ENCODE results near the gene EIF4G3. TPM values are rescaled to one million over a fixed set of nuclear protein-coding genes. Genes with fewer than 3 reads are reported as not detected.

Gene EIF4G3
- total RNA-seq, 1 experiment from 2014 or later, result 72.0 TPM

- H3K4me1 ChIP-seq (ENCODE audit: insufficient read depth, low read length), result no peaks in the 10 kb centered on the region
- no peak overlapping the region for H3K4me3 Mint-ChIP-seq
- H4K5ac ChIP-seq (ENCODE audit: insufficient read length, low read depth, low read length), result no peak overlapping the region
- H3K18ac ChIP-seq (ENCODE audit: insufficient read length, low read depth, low read length), result no peak overlapping the region
- no peak overlapping the region for H2BK20ac ChIP-seq (ENCODE audit: low read depth, low read length, poor library complexity, severe bottlenecking)
- H3K4me1 Mint-ChIP-seq, result no peaks in the 10 kb centered on the region
- H3K9me3 Mint-ChIP-seq, result no peaks in the 10 kb centered on the region
- no peak overlapping the region for H2BK120ac ChIP-seq (ENCODE audit: low read depth, low read length, poor library complexity, severe bottlenecking)
- H3K27ac ChIP-seq (ENCODE audit: insufficient read length, low read depth, low read length), result no peak overlapping the region
- H3K27me3 ChIP-seq (ENCODE audit: insufficient read depth, low read length), result no peaks in the 10 kb centered on the region
- H3K27me3 Mint-ChIP-seq (ENCODE audit: low read depth), result no peaks in the 10 kb centered on the region
- H3T11ph ChIP-seq (ENCODE audit: low read length), result no peak overlapping the region
- H2BK5ac ChIP-seq (ENCODE audit: insufficient read length, low read length), result no peak overlapping the region
- no peak overlapping the region for H2BK12ac ChIP-seq (ENCODE audit: insufficient read length, low read depth, low read length)
- no peaks in the 10 kb centered on the region for H3K23me2 ChIP-seq (ENCODE audit: insufficient read length, low read depth, low read length, poor library complexity, severe bottlenecking)
- H3K9me3 ChIP-seq (ENCODE audit: control insufficient read depth, low read depth, low read length), result no peaks in the 10 kb centered on the region
- no peak overlapping the region for H2AFZ ChIP-seq (ENCODE audit: low read length)
- H4K8ac ChIP-seq (replicated peaks; ENCODE audit: insufficient read length, low read depth, low read length), result no peak overlapping the region
- no peak overlapping the region for H2BK15ac ChIP-seq (ENCODE audit: low read depth, low read length)
- no peak overlapping the region for H4K91ac ChIP-seq (ENCODE audit: insufficient read length, low read depth, low read length)
- H3K4ac ChIP-seq (ENCODE audit: low read depth, low read length), result no peak overlapping the region
- DNase-seq, result no peak
- H3K79me2 ChIP-seq (ENCODE audit: insufficient read depth, low read length), result no peaks in the 10 kb centered on the region
- H3K4me2 ChIP-seq (ENCODE audit: insufficient read depth, insufficient read length, low read length), result no peak overlapping the region
- H4K20me1 ChIP-seq (ENCODE audit: control insufficient read depth, insufficient read depth, insufficient read length), result no peaks in the 10 kb centered on the region
- H3K27ac Mint-ChIP-seq, result no peak overlapping the region
- no peak overlapping the region for H2AK5ac ChIP-seq (ENCODE audit: insufficient read length, low read length)
- no peak overlapping the region for H3K23ac ChIP-seq (ENCODE audit: insufficient read length, low read depth, low read length)
- TF ChIP-seq, protein P1, sequence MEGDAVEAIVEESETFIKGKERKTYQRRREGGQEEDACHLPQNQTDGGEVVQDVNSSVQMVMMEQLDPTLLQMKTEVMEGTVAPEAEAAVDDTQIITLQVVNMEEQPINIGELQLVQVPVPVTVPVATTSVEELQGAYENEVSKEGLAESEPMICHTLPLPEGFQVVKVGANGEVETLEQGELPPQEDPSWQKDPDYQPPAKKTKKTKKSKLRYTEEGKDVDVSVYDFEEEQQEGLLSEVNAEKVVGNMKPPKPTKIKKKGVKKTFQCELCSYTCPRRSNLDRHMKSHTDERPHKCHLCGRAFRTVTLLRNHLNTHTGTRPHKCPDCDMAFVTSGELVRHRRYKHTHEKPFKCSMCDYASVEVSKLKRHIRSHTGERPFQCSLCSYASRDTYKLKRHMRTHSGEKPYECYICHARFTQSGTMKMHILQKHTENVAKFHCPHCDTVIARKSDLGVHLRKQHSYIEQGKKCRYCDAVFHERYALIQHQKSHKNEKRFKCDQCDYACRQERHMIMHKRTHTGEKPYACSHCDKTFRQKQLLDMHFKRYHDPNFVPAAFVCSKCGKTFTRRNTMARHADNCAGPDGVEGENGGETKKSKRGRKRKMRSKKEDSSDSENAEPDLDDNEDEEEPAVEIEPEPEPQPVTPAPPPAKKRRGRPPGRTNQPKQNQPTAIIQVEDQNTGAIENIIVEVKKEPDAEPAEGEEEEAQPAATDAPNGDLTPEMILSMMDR (conservative IDR thresholded peaks at IDR 0.05), result no peak
- H3K36me3 Mint-ChIP-seq (ENCODE audit: insufficient read depth in 1 of 3, low read depth in 3 of 3), result peaks cover 2 to 15% (median 12%) of the 10 kb centered on the region in 3 experiments; a peak in 6 of 7 replicates
- no peak overlapping the region for H3K56ac ChIP-seq (ENCODE audit: insufficient read length, low read depth, low read length)
- H3K79me1 ChIP-seq (ENCODE audit: insufficient read depth, low read depth, low read length, poor library complexity, severe bottlenecking), result no peaks in the 10 kb centered on the region
- no peak overlapping the region for H3K9ac ChIP-seq (ENCODE audit: extremely low read depth, insufficient read length, low read length)
- WGBS (ENCODE audit: extremely low coverage, insufficient read length, low lambda C conversion rate), result no CpG with 5 or more reads among the region's 1 CpG
- H3K14ac ChIP-seq (ENCODE audit: insufficient read depth, low read length), result no peak overlapping the region
Observed at GRCh38 chr1:20870718-20871117, 306.0 kb downstream of the EIF4G3 start.
